Measurements from ENCODE around the gene HSPB1.
A peak's percentile ranks its signal among the peaks of the same experiment; 100 is the strongest.
"Not testable (repeated sequence)": the region's sequence is repeated elsewhere in the genome, so short reads cannot be mapped to it uniquely, and the experiment has no call there.

HSPB1 gene

DNA sequence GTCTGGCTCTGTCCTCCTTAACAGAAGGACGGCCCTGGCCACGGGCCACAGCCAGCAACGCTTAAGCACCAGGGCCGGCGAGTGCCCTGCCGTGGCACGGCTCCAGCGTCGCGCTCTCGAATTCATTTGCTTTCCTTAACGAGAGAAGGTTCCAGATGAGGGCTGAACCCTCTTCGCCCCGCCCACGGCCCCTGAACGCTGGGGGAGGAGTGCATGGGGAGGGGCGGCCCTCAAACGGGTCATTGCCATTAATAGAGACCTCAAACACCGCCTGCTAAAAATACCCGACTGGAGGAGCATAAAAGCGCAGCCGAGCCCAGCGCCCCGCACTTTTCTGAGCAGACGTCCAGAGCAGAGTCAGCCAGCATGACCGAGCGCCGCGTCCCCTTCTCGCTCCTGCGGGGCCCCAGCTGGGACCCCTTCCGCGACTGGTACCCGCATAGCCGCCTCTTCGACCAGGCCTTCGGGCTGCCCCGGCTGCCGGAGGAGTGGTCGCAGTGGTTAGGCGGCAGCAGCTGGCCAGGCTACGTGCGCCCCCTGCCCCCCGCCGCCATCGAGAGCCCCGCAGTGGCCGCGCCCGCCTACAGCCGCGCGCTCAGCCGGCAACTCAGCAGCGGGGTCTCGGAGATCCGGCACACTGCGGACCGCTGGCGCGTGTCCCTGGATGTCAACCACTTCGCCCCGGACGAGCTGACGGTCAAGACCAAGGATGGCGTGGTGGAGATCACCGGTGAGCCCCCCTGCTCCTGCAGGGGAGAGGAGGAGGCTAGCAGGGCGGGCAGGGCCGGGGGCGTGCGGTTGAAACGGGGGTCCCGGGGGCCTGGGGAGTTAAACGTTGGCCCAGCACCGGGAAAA is at the start of gene HSPB1:
HSPB1 (plus strand) TSS at position 327 of the 855 bp plus-strand sequence; CDS start at position 367, 40 bp downstream.
- no peak for DNase-seq (ENCODE audit: low read depth)

DNA sequence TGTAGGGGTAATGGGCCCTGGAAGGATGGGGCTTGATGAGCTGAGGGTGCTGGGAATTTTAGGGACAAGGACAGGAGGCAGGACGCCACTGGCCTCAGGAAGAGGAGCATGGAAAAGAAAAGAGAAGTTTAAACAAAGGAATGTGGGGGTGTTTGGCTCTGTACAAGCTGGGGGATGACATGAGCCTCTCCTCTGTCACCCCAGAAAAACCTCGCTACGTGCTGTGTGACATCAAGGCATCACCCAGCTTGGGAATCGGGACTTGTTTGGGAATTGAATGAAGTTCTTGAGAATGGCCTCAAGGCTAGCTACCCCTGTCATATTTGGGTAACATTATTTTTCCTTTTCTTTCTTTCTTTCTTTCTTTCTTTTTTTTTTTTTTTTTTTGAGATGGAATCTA is 47.7 kb upstream of the HSPB1 start:
- DNase-seq (ENCODE audit: low read depth): no peak

DNA sequence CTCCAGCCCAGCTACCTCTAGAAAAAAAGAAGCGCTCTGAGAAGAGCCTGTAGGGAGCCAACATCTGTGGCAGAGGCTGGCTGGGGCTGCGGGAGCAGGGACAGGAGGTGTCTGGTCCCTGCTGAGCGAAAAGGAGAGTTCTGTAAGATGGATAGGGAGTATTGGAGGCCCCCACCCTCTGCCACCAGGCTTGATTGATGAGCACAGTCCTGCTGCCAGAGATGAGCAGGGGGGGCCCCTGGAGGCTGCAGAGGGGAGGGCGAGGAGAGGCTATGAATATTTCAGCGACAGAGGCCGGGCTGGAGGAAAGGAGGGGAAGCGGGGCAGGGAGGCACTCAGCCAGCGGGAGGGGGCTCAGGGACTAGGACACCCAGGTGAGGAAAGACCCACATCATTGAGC is 44.5 kb upstream of the HSPB1 start:
- DNase-seq (ENCODE audit: low read depth): no peak

DNA sequence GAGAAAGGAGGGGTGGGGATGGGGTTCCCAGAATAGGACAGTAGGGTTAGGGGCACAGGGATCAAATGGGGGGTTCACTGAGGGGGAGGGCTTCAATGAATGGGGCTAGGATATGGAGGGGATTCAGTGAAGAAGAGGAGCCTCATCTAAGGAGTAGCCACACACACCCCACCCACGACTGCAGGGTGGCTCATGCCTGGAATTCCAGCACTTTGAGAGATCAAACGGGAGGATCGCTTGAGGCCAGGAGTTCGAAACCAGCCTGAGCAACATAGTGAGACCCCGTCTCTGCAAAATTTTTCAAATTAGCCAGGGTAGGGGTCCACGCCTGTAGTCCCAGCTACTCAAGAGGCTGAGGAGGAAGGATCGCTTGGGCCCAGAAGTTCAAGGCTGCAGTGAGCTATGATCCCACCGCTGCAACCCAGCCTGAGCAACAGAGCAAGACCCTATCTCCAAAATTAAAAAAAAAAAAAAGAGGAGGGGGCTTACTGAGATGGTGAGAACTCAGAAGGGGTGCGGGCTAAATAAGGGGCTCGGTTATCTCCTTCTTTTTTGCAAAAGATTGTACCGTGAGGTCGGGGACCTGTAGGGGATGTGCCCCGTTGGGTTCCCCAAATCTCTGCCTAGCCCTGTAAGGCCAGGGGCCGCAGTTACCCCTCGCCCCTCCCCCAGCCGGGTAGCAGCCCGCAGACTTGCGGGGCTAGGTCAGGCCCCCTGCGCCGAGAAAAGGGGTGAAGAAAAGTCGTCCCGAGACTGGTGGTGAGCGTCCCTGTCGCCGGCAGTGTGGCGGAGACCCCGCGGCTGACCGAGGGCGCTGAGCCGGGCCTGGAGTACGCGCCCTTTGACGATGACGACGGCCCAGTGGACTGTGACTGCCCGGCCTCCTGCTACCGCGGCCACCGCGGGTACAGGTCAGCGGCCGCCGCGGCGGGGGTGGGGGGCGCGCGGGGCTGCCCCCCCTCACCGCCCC is 43.1 kb upstream of the HSPB1 start:
- DNase-seq (ENCODE audit: low read depth): no peak

DNA sequence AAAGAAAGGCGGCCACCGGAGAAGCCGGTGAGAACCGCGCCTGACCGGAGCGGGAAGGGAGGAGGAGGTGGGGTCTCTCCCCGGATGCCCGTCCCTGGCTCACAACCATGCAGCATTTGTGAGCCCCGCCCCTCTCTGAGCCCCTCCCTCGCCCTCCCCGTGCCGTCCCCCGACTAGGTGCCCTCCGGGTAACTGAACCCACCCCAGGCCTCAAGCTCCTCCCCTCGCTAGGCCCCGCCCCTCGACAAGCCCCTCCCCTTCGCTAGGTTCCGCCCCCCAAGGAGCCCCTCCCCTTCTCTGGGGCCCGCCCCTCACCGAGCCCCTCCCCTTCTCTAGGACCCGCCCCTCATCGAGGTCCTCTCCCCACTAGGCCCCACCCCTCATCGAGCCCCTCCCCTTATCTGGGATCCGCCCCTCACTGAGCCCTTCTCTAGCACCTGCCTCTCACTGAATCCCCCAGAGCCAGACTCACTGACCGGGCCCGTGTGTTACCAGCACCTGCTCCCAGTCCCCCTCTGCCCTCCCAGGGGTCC is 42.2 kb upstream of the HSPB1 start:
- DNase-seq (ENCODE audit: low read depth): no peak

DNA sequence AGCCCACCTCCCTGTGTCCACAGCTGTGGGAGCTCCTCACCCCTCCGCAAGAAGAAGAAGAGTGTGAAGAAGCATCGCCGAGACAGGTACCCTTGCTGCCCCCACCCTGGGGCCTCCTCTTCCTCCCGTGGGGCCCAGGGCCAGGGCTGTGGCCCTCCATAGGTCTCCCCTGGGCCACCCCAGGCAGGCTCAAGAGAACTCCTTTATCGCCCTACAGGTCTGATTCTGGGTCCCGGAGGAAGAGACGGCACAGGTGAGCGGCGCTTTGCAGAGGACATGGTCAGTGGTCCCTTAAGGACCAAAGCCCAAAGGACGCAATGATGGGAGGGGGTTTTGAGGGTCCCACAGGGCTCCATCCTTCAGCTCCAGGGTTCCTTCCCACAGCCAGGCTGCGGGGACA is 41.1 kb upstream of the HSPB1 start:
- no peak for DNase-seq (ENCODE audit: low read depth)

DNA sequence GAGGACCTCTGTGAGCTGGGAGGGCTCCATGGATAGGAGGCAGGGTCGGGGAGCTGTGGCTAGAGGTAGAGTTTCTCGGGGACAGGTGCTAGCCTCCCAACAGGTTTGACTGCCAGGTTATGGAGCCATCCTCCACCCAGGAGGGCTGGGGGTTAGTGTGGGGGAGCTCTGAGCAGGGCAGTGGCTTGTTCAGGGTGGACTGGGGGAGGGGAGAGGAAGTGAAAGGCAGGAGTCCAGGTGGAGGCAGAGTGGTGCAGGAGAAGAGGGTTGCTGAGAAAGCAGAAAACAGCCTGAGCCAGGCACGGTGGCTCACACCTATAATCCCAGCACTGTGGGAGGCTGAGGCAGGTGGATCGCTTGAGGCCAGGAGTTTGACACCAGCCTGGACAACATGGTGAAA is 40.5 kb upstream of the HSPB1 start:
- DNase-seq (ENCODE audit: low read depth): no peak

DNA sequence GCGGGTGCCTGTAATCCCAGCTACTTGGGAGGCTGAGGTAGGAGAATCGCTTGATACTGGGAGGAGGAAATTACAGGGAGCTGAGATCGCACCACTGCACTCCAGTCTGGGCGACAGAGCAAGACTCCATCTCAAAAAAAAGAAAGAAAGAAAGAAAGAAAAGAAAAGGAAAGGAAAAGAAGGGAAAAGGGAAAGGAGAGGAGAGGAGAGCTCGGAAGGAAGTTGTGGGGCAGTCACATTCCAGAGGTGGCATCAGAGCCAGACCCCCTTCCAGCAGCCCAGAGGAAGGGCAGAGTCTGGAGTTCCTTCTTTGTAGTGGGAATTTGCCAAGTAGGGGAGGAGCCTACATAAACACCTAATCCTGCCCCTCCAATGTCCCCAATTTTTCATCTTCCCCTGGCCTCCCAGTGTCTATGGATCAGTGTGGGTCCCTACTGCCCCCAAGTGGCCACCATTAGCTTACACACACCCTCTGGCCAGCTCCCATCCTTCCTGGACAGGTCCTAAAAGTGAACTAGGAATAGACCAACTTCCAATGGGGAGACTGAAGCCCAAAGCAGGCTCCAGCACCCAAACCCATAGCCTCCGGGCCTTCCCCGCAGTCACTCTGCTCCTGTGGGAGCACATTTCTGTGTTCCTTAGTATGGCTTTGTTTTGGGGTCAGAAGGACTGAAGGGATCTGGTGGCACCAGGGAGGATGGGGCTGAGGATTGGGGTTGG is 39.6 kb upstream of the HSPB1 start:
- DNase-seq (ENCODE audit: low read depth): peak; percentile 40

DNA sequence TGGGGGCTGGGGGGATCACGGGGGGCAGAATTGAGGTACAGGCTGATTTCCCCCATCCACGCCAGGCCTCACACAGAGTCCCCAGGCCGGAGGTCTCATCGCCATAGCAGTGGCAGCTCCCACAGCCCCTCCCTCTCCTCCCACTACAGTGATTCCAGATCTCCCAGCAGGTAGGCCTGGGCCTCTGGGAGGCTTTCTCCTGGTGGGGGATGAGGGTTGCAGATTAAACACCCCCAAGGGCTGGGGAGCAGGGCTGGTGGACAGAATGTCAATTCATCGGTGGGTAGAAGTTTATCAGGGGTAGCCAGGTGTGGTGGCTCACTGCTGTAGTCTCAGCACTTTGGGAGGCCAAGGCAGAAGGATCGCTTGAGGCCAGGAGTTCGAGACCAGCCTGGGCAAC is 37.2 kb upstream of the HSPB1 start:
- no peak for DNase-seq (ENCODE audit: low read depth)

DNA sequence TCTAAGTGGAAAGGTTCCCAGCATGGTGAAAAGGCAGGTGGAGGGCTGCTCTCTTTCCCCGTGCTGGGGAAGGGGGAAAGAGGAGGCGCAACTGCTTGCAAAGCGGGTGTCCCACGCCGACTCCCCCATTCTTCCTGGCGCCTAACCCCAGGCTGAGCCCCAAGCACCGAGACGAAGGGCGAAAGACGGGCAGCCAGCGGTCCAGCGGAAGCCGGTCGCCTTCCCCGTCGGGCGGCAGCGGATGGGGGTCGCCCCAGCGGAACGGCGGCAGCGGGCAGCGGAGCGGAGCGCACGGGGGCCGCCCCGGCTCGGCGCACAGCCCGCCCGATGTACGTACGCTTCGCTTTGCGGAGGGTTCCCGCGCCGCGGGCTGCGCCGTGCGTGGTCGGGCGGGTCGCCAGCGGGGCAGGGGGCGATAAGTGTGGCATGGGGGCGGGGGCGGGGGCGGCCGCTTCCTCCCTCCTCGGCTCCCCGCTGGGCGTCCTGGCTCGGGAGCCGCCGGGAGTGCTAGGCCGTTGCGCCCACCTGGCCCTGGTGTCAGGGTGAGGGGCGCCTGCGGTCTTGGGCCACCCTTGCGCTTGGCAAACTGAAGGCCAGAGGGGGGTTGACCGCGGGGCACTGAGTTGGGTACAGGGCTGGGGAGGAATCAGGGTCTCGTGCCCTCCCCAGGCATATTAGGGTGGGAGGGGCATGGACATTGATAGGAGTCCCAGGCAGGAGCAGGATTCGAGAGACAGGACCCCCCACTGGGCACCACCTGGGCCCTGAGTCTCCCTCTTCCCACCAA is 35.2 kb upstream of the HSPB1 start:
- DNase-seq (ENCODE audit: low read depth): no peak

DNA sequence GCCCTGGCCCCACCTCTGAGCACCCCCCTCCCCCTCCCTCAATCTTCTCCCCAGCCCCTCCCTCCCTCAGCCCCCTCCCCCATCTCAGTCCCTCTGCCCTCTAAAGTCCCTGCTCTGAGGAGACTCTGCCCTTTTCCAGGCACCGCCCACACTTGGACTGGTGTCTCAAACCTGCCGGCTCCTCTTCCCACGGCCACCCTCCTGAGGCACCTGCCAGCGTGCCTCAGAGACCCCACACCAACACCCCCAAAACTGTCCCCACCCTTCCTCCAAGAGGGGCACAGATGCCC is 34.6 kb upstream of the HSPB1 start:
- DNase-seq (ENCODE audit: low read depth): no peak

DNA sequence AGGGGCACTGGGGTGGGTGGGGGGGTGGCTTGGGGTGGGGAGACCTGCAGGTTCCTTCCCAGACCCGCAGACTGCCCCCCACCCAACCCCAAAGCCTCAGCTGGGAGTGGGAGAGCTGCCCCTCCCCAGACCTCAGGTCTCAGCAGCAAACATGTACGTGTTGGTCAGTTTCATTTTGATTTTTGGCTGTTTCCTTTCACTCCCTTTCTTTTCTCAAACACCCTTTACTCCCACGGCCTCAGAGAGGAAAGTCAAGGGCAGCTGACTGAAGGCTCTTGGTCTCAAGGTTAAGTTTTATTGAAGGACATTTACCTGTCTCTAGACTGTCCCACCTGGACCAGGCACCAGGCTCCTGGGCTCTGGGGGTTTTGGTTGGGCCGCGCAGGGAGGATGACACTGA is 34.1 kb upstream of the HSPB1 start:
- no peak for DNase-seq (ENCODE audit: low read depth)

DNA sequence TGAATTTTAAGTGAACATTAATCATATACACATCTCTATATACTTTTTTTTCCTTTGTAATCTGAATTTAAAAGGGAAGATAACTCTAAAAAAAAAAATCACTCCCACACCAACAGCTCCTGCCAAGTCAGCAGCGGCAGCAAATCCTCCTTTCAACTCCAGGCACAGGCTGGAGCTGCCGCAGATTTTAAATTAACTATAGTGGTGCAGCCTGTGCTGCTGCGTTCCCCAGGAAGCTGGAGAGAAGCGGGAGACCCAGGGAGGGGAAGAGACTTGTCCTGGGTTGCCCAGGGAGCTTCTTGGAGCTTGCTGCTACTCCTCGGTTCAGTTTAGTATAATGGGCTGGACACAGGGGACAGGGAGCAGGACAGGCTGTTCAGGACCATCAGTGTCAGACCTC is 32.6 kb upstream of the HSPB1 start:
- no peak for DNase-seq (ENCODE audit: low read depth)

DNA sequence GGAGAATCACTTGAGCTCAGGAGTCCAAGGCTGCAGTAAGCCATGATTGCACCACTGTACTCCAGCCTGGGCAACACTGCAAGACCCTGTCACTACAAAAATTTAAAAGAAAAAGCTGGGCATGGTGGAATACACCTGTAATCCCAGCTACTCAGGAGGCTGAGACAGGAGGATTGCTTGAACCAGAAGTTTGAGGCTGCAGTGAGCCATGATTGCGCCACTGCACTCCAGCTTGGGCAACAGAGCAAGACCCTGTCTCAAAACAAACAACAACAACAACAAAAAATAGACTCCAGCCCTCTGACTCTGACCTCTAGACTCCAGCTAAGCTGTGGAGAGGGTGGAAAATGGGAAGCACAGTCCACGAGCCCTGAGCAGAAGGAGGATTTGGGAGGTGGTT is 31.1 kb upstream of the HSPB1 start:
- not testable (repeated sequence) for DNase-seq (ENCODE audit: low read depth)

DNA sequence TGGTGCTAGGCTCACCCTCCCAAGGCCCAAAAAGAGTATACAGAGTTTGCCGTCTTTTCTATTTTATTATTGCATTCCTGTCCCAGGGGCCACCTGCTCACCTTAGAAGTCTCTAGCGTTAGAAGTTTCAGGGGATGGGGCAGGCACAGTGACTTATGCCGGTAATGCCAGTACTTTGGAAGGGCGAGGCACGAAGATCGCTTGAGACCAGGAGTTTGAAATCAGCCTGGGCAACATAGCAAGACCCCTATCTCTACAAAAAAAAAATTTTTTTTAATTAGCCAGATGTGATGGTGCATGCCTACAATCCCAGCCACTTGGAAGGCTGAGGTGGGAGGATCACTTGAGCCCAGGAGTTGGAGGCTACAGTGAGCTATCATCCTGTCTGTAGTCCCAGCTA is 30.3 kb upstream of the HSPB1 start:
- no peak for DNase-seq (ENCODE audit: low read depth)

DNA sequence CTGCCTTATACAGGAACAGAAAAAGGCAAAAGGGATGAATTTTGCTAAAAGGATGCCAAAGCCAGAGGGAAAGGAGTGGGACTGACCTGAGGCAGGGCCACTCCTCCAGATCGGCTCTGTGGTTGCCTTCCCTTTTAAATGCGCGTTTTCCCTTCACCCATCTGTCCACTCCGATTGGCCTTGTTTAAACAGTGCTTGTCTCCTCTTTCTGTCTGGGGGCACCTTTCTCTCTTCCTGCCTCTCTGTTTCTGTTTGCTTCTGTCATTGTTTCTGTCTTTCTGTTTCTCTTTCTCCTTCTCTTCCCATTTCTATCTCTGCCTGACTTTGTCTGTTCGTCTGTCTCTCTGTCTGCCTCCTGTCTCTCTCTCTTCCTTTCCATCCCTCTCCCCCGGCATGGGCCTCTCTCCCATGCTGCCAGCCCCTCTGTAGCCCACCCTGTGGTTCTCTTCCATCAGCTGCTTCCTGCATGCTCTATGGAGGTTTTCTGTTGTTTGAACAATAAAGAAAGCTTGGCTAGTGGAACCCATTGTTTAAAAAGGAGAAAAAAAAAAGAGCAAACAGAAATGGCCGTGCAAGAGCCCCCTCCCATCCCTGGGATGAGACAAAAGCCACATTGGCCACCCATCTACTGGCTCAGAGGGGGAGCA is 29.5 kb upstream of the HSPB1 start:
- no peak for DNase-seq (ENCODE audit: low read depth)

DNA sequence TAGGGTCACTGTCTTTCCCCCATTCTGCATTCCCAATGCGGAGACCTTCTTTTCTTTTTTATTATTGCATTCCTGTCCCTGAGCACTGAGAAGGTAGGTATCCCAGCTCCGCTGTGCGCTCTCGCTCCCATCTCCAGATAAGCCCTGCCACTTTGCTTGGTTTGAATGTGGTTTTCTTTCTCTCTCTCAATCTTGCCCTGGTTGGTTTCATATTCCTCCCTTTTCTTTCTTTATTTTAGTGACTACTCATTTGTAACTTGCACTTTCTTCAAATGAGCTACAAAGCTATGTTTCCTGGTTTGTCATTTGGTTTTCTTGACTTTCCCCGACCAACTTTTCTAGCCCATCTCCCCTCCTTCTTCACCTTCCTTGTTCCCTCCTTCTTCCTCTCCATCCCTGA is 29.0 kb upstream of the HSPB1 start:
- DNase-seq (ENCODE audit: low read depth): no peak

DNA sequence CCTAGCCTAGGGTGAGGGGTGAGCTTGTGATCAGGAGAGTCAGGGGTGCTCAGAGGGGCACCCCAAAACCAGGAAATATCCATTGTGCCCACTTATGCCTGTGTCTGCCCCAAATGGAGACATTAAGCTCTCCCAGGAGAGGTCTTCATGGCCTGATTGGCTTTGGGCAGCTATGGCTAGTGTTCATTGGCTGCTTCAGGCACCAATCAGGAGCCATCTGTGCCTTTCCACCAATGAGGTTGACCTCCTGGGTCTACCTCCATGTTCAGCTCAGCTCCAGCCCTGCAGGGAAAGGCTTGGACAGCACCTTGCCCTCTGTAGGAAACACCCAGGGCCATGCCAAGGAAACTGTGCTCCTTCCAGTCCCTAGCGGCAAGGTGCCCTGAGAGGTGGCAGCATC is 23.9 kb upstream of the HSPB1 start:
- DNase-seq (ENCODE audit: low read depth): no peak

DNA sequence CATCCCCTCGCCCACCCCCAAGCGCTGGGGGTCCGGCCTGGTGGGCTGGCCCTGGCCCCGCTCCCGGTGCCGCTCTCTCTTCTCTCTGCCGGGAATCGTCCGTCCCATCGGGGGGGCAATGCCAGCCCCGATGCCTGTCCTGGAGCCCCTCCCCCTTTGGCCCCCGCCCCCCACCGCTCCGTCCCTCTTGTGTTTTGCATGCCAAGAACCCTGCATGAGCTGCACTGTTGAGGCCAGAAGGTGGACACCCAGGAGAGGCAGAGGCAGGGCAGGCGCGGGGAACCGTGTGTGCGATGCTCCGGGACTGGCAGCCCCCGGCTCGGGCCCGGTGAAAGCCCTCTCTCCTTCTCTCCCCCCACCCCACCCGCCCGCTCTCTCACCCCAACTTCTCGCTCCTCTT is 22.1 kb upstream of the HSPB1 start:
- DNase-seq (ENCODE audit: low read depth): no peak

DNA sequence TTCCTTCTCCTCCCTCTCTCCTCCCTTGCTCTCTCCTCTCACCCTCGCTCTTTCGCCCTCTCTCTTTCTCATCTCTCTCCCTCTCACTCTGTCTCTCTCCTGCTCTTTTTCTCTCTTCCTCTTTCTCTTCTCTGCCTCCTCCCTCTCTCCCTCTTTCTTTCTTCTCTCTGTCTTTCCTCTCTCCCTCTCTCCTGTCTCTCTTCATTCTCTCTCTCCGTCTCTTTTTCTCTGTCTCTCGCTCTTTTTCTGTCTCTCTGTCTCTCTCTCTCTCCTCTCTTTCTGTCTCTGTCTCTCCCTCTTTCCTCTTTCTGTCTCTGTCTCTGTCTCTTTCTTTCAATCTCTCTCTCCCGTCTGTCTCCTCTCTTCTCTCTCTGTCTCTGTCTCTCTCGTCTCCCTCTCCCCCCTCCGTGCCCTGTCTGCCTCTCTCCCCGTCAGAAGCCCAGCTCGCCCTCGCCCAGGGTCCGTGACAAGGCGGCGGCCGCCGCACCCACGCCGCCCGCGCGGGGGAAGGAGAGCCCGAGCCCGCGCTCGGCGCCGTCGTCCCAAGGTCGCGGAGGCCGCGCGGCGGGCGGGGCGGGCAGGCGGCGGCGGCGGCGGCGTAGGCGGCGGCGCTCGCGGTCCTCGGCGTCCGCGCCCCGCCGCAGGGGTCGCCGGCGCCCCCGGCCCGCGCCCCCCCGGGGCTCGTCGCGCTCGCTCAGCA is 21.3 kb upstream of the HSPB1 start:
- no peak for DNase-seq (ENCODE audit: low read depth)

All from CMK (cell line).